DMS 273 (cell line): ENCODE data around the gene MFSD11.
"Not testable (repeated sequence)": the region's sequence is repeated elsewhere in the genome, so short reads cannot be mapped to it uniquely, and the experiment has no call there.

Source experiments
- DNase-seq: peaks from one replicate; lab custom pipeline; 2025; ENCODE audit not compliant: unreplicated experiment; lab: John Stamatoyannopoulos, UW

The MFSD11 gene

GRCh38 chr17:76707985-76708807, 29.7 kb upstream of the MFSD11 start:
- peak; percentile 41 for DNase-seq

GRCh38 chr17:76709077-76709950, 28.6 kb upstream of the MFSD11 start:
- DNase-seq, result no peak

GRCh38 chr17:76709951-76710862, 27.7 kb upstream of the MFSD11 start:
- DNase-seq, result peak; percentile 56

- peak; percentile 85 for DNase-seq
These were observed 26.9 kb upstream of the MFSD11 start, which contains the start of gene MXRA7 for GRCh38 chr17:76710863-76711611. Gene MXRA7 (minus strand): TSS chr17:76710965. CDS start chr17:76710946, 19 bp downstream.

GRCh38 chr17:76712321-76712720, 25.6 kb upstream of the MFSD11 start:
- DNase-seq, result not testable (repeated sequence)

- DNase-seq, result no peak
These were observed 24.2 kb upstream of the MFSD11 start for GRCh38 chr17:76713765-76714164.

- DNase-seq, result no peak
These were observed 23.6 kb upstream of the MFSD11 start for GRCh38 chr17:76714336-76714735.

- DNase-seq, result peak; percentile 75
These were observed 23.0 kb upstream of the MFSD11 start for GRCh38 chr17:76714822-76715495.

- DNase-seq, result no peak
These were observed 22.5 kb upstream of the MFSD11 start for GRCh38 chr17:76715496-76715830.

- DNase-seq, result no peak
These were observed 21.6 kb upstream of the MFSD11 start for GRCh38 chr17:76716146-76716838.

GRCh38 chr17:76716839-76717215, 21.1 kb upstream of the MFSD11 start:
- DNase-seq, result no peak

- no peak for DNase-seq
These were observed 19.4 kb upstream of the MFSD11 start for GRCh38 chr17:76718516-76718915.

- DNase-seq, result no peak
These were observed 17.7 kb upstream of the MFSD11 start for GRCh38 chr17:76720211-76720610.

GRCh38 chr17:76720941-76721340, 17.0 kb upstream of the MFSD11 start:
- DNase-seq, result no peak

- DNase-seq, result no peak
These were observed 16.5 kb upstream of the MFSD11 start for GRCh38 chr17:76721463-76721862.

GRCh38 chr17:76722279-76722678, 15.6 kb upstream of the MFSD11 start:
- no peak for DNase-seq

GRCh38 chr17:76722977-76723376, 14.9 kb upstream of the MFSD11 start:
- DNase-seq, result not testable (repeated sequence)

GRCh38 chr17:76723812-76724211, 14.1 kb upstream of the MFSD11 start:
- DNase-seq, result no peak

GRCh38 chr17:76725580-76726230, 12.2 kb upstream of the MFSD11 start:
- peak; percentile 61 for DNase-seq
